ENCODE data around the gene EXOC2. TPM values are rescaled to one million over a fixed set of nuclear protein-coding genes. Genes with fewer than 3 reads are reported as not detected.

EXOC2 gene, protein sequence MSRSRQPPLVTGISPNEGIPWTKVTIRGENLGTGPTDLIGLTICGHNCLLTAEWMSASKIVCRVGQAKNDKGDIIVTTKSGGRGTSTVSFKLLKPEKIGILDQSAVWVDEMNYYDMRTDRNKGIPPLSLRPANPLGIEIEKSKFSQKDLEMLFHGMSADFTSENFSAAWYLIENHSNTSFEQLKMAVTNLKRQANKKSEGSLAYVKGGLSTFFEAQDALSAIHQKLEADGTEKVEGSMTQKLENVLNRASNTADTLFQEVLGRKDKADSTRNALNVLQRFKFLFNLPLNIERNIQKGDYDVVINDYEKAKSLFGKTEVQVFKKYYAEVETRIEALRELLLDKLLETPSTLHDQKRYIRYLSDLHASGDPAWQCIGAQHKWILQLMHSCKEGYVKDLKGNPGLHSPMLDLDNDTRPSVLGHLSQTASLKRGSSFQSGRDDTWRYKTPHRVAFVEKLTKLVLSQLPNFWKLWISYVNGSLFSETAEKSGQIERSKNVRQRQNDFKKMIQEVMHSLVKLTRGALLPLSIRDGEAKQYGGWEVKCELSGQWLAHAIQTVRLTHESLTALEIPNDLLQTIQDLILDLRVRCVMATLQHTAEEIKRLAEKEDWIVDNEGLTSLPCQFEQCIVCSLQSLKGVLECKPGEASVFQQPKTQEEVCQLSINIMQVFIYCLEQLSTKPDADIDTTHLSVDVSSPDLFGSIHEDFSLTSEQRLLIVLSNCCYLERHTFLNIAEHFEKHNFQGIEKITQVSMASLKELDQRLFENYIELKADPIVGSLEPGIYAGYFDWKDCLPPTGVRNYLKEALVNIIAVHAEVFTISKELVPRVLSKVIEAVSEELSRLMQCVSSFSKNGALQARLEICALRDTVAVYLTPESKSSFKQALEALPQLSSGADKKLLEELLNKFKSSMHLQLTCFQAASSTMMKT
- 10 to 100 TPM; 17.8 to 24.8 (median 21.4) TPM for total RNA-seq

- TF ChIP-seq, protein P1, sequence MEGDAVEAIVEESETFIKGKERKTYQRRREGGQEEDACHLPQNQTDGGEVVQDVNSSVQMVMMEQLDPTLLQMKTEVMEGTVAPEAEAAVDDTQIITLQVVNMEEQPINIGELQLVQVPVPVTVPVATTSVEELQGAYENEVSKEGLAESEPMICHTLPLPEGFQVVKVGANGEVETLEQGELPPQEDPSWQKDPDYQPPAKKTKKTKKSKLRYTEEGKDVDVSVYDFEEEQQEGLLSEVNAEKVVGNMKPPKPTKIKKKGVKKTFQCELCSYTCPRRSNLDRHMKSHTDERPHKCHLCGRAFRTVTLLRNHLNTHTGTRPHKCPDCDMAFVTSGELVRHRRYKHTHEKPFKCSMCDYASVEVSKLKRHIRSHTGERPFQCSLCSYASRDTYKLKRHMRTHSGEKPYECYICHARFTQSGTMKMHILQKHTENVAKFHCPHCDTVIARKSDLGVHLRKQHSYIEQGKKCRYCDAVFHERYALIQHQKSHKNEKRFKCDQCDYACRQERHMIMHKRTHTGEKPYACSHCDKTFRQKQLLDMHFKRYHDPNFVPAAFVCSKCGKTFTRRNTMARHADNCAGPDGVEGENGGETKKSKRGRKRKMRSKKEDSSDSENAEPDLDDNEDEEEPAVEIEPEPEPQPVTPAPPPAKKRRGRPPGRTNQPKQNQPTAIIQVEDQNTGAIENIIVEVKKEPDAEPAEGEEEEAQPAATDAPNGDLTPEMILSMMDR (IDR thresholded peaks at IDR 0.05), result no peak
- TF ChIP-seq POLR2A (IDR thresholded peaks at IDR 0.05), result peak in 3 of 4 donors; percentile 8 to 82 (median 67)
- H3K4me1 ChIP-seq, result peaks cover 5 to 34% (median 10%) of the 10 kb centered on the region in 3 donors
- intact Hi-C loops (cut with DNase I), result no loop called here
- H3K27ac ChIP-seq, result peak within 1 kb of the TSS; percentile 85 to 97 (median 94)
- H3K4me3 ChIP-seq, result peak within 1 kb of the TSS; percentile 66 to 99 (median 94)
- H3K36me3 ChIP-seq, result peaks cover 0 to 18% (median 0%) of the 10 kb centered on the region in 3 donors
- H3K27me3 ChIP-seq, result no peaks in the 10 kb centered on the region
- H3K9me3 ChIP-seq, result no peaks in the 10 kb centered on the region
- DNase-seq, result peak; percentile 18
- WGBS, 2 donors, result 0 to 9% methylated on average over 10 to 11 of the region's 63 CpGs
Observed at GRCh38 chr6:692858-693722, at the start of gene EXOC2. Gene EXOC2, minus strand, starts transcription at chr6:693139. Its CDS starts 55,321 bp downstream, at chr6:637818.

- Histone ChIP-seq H3K4me3 (no peak overlapping the region), H3K36me3 (no peaks in the 10 kb centered on the region), H3K27ac (no peak overlapping the region), H3K27me3 (no peaks in the 10 kb centered on the region), H3K4me1 (no peaks in the 10 kb centered on the region), H3K9me3 (no peaks in the 10 kb centered on the region)
- intact Hi-C loops (cut with DNase I), result no loop called here
- WGBS, 2 donors, result 88 to 89% methylated on average over 5 of the region's 5 CpGs
- no peak for DNase-seq
- TF ChIP-seq POLR2A (IDR thresholded peaks at IDR 0.05), result no peak
- TF ChIP-seq, protein P1 (IDR thresholded peaks at IDR 0.05), result no peak
Observed at GRCh38 chr6:741410-742339, 48.7 kb upstream of the EXOC2 start.

DNA sequence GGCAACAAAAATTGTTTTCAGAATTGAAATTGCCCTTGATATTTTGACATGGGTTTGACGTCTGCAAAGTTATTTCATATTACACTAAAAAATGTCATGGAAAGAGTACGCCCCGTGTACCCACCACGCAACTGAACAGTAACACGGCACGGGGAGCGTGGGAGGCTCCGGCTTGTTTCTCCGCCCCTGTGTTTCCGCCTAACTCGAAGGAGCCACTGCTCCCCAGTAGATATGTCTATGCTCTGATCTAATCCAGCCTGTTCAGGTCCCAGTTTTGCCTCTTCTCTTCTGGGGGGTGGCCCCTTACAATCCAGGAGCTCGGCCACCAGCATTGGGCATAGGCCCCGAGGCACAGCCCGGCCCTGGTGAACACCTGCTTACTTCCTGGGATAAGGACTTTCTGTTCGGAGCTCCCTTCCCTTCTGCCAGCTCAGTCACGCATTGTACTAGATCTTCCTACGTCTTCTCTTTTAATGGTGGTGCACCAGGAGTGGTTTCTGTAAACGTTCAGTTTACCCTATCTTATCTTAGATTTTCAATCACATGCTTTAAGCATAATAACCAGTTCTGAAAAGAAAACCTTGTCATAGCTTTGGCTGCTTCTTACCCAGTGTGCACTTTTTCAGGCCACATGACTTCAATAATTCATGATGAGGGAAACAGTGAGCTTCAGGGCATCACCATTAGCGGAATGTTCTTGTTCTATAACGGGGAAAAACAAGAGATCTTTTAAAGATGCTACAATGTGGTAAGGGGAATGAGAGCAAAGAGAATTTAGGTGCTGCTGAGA lies 43.9 kb upstream of the EXOC2 start:
- Histone ChIP-seq H3K36me3 (no peaks in the 10 kb centered on the region), H3K4me3 (no peak overlapping the region), H3K27me3 (no peaks in the 10 kb centered on the region), H3K4me1 (no peaks in the 10 kb centered on the region), H3K9me3 (no peaks in the 10 kb centered on the region), H3K27ac (no peak overlapping the region)
- no peak for DNase-seq
- intact Hi-C loops (cut with DNase I), result no loop called here
- TF ChIP-seq, protein P1 (IDR thresholded peaks at IDR 0.05), result no peak
- TF ChIP-seq POLR2A (IDR thresholded peaks at IDR 0.05), result no peak
- 89 to 91% methylated on average over 19 to 20 of the region's 20 CpGs for WGBS, 2 donors
